Cardiac muscle cell (in vitro differentiated cells and primary cell): ENCODE results near the gene KRT71. TPM values are rescaled to one million over a fixed set of nuclear protein-coding genes. Genes with fewer than 3 reads are reported as not detected.

ENCODE experiments used
- DNase-seq, 2 donors: peaks; one replicate each; pipeline versions ENCODE4 v3.0.0 to v3.0.0-alpha.2; 2010 to 2017; ENCODE audit warnings: low read depth in 1 of 2, low spot score in 1 of 2
- H3K27ac ChIP-seq: fragments of 200-600 bp; sonication (generic); 2 replicates; pipeline ENCODE4 v1.5.1; 2016
- H3K27me3 ChIP-seq: fragments of 200-600 bp; sonication (generic); 2 replicates; pipeline ENCODE4 v1.6.0; 2016; ENCODE audit warnings: control low read depth
- H3K36me3 ChIP-seq: fragments of 200-600 bp; sonication (generic); 2 replicates; pipeline ENCODE4 v1.5.1; 2016; ENCODE audit warnings: control low read depth
- H3K4me1 ChIP-seq: fragments of 200-600 bp; sonication (generic); 2 replicates; pipeline ENCODE4 v1.8.1; 2017; ENCODE audit warnings: low read depth, mild to moderate bottlenecking, mixed run types
- H3K4me3 ChIP-seq: fragments of 200-600 bp; sonication (generic); 2 replicates; pipeline ENCODE4 v1.5.1; 2016; ENCODE audit warnings: mild to moderate bottlenecking
- H3K9me3 ChIP-seq: fragments of 200-600 bp; sonication (generic); 2 replicates; pipeline ENCODE4 v1.5.1; 2017; ENCODE audit warnings: low read depth, mild to moderate bottlenecking, control low read depth
- polyA plus RNA-seq: library from polyadenylated mRNA; unstranded; fragments of >200 nt; fragmentation: Nextera tagmentation; extraction: Ambion mirVana; gene quantifications from 2 replicates; pipeline ENCODE4 v1.2.1, GENCODE V29; 2016
- total RNA-seq: library from RNA; depleted of rRNA; stranded (reverse); fragments of >200 nt; gene quantifications from 2 replicates; pipeline ENCODE4 v1.2.3, GENCODE V29; 2016
- TF ChIP-seq, protein P1 (sequence below): IDR thresholded peaks from 2 replicates; pipeline ENCODE4 v1.5.1; 2012; ENCODE audit warnings: low read depth, mild to moderate bottlenecking, low read length

Gene KRT71
- total and polyA plus RNA-seq, 2 experiments from 2014 or later, result not detected

DNA sequence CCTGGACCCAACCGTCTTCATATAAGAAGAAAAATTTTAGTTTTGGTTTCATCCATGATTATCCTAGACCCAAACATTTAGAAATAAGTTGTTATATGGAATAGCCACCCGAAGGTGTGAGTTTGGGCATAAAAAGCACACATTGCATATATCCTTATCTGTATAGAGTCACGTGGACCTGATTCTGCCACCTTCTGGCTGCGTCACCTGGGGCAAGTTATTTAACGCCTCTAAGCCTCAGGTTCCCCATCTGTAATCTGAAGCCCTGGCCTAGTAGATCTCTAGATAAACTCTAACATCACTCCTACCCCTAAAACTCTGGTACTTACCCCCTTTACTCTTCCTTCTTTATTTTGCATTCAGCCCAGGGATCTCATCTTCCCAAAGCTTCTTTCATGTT is 18.5 kb downstream of the KRT71 start:
- Histone ChIP-seq H3K36me3 (no peaks in the 10 kb centered on the region), H3K4me3 (no peak overlapping the region), H3K27me3 (no peaks in the 10 kb centered on the region), H3K9me3 (no peaks in the 10 kb centered on the region), H3K4me1 (no peaks in the 10 kb centered on the region), H3K27ac (no peak overlapping the region)
- no peak for DNase-seq
- TF ChIP-seq, protein P1, sequence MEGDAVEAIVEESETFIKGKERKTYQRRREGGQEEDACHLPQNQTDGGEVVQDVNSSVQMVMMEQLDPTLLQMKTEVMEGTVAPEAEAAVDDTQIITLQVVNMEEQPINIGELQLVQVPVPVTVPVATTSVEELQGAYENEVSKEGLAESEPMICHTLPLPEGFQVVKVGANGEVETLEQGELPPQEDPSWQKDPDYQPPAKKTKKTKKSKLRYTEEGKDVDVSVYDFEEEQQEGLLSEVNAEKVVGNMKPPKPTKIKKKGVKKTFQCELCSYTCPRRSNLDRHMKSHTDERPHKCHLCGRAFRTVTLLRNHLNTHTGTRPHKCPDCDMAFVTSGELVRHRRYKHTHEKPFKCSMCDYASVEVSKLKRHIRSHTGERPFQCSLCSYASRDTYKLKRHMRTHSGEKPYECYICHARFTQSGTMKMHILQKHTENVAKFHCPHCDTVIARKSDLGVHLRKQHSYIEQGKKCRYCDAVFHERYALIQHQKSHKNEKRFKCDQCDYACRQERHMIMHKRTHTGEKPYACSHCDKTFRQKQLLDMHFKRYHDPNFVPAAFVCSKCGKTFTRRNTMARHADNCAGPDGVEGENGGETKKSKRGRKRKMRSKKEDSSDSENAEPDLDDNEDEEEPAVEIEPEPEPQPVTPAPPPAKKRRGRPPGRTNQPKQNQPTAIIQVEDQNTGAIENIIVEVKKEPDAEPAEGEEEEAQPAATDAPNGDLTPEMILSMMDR, result no peak

DNA sequence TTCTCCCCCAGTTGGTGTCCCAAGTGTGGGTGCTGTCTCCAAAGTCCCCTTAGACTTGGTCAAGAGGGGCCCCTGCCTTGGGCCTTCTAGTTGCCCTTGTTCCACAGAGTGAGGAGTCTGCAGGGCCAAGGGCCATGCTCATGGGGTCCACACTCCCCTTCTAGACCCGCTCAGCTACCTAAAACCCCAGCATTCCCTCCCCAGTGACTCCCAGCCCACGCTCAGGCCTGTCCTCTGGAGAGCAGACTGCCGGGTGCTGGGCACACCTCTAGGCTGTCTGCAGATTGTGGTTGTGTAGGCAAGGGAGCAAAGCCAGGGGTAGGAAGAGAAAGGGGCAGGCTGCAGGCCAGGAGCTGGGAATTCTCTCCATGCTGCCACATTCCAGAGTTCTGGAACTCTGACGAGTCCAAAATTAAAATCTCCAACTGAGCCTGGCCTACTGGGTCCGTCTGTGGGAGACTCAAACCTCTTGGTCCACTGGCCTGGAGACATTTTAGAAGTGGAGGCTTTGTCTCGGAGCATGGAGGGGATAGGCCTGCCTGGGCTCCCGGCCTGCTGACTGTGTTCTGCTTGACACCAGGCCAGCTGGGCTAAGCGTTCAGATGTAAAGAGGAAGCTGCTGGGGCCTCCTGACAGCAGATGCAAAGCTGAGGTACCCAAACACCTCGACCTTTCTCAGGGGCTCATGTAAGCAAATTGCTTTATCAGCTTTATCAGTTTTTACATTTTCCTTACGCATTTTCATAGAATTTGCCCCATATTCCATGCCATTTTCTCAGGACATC is 19.1 kb downstream of the KRT71 start:
- TF ChIP-seq, protein P1, result no peak
- Histone ChIP-seq H3K27me3 (no peaks in the 10 kb centered on the region), H3K4me3 (no peak overlapping the region), H3K4me1 (no peaks in the 10 kb centered on the region), H3K27ac (no peak overlapping the region), H3K36me3 (no peaks in the 10 kb centered on the region), H3K9me3 (no peaks in the 10 kb centered on the region)
- DNase-seq, result no peak

- Histone ChIP-seq H3K36me3 (no peaks in the 10 kb centered on the region), H3K27me3 (no peaks in the 10 kb centered on the region), H3K27ac (no peak overlapping the region), H3K4me3 (no peak overlapping the region), H3K9me3 (no peaks in the 10 kb centered on the region), H3K4me1 (no peaks in the 10 kb centered on the region)
- TF ChIP-seq, protein P1, result no peak
- DNase-seq, result no peak
Observed at GRCh38 chr12:52532636-52533035, 20.3 kb downstream of the KRT71 start.

- Histone ChIP-seq H3K36me3 (no peaks in the 10 kb centered on the region), H3K4me1 (no peaks in the 10 kb centered on the region), H3K9me3 (no peaks in the 10 kb centered on the region), H3K4me3 (no peak overlapping the region), H3K27me3 (no peaks in the 10 kb centered on the region), H3K27ac (no peak overlapping the region)
- DNase-seq, result no peak
- TF ChIP-seq, protein P1, result no peak
Observed at GRCh38 chr12:52531566-52532300, 21.2 kb downstream of the KRT71 start.

GRCh38 chr12:52530905-52531304 is 22.0 kb downstream of the KRT71 start:
- H3K27me3 ChIP-seq, result no peaks in the 10 kb centered on the region
- TF ChIP-seq, protein P1, result no peak
- H3K9me3 ChIP-seq, result no peaks in the 10 kb centered on the region
- H3K27ac ChIP-seq, result no peak overlapping the region
- H3K36me3 ChIP-seq, result no peaks in the 10 kb centered on the region
- H3K4me1 ChIP-seq, result no peaks in the 10 kb centered on the region
- DNase-seq, result no peak
- no peak overlapping the region for H3K4me3 ChIP-seq
